Stimulated activated naive CD4-positive, alpha-beta T cell (primary cell): ENCODE results near the gene ASCC3.
"Not testable (repeated sequence)": the region's sequence is repeated elsewhere in the genome, so short reads cannot be mapped to it uniquely, and the experiment has no call there.

Experiments
- DNase-seq, 6 experiments: peaks; one replicate each; lab custom pipeline; 2025; lab: John Stamatoyannopoulos, UW

The ASCC3 gene

GRCh38 chr6:100806296-100806695 lies 74.8 kb downstream of the ASCC3 start:
- no peak for DNase-seq

GRCh38 chr6:100803264-100804045 lies 77.7 kb downstream of the ASCC3 start:
- no peak for DNase-seq

- DNase-seq, result no peak
Observed at GRCh38 chr6:100801036-100801435, 80.1 kb downstream of the ASCC3 start.

GRCh38 chr6:100796049-100796823 lies 84.9 kb downstream of the ASCC3 start:
- DNase-seq, result no peak

GRCh38 chr6:100790084-100790483 lies 91.0 kb downstream of the ASCC3 start:
- no peak for DNase-seq

GRCh38 chr6:100785982-100786381 lies 95.1 kb downstream of the ASCC3 start:
- no peak for DNase-seq

- no peak for DNase-seq
Observed at GRCh38 chr6:100780648-100781047, 100.5 kb downstream of the ASCC3 start.

GRCh38 chr6:100775667-100776066 lies 105.5 kb downstream of the ASCC3 start:
- DNase-seq, result no peak

- no peak for DNase-seq
Observed at GRCh38 chr6:100774681-100775080, 106.4 kb downstream of the ASCC3 start.

- DNase-seq, result no peak
Observed at GRCh38 chr6:100768816-100769351, 112.2 kb downstream of the ASCC3 start.

- no peak for DNase-seq
Observed at GRCh38 chr6:100763617-100764241, 117.4 kb downstream of the ASCC3 start.

- no peak for DNase-seq
Observed at GRCh38 chr6:100761841-100762240, 119.3 kb downstream of the ASCC3 start.

GRCh38 chr6:100758386-100758785 lies 122.7 kb downstream of the ASCC3 start:
- not testable (repeated sequence) for DNase-seq

GRCh38 chr6:100753421-100753820 lies 127.7 kb downstream of the ASCC3 start:
- DNase-seq, result no peak

- no peak for DNase-seq
Observed at GRCh38 chr6:100751590-100751989, 129.5 kb downstream of the ASCC3 start.

GRCh38 chr6:100745419-100746041 lies 135.6 kb downstream of the ASCC3 start:
- DNase-seq, result no peak

GRCh38 chr6:100740439-100740838 lies 140.7 kb downstream of the ASCC3 start:
- no peak for DNase-seq

GRCh38 chr6:100737720-100738119 lies 143.4 kb downstream of the ASCC3 start:
- DNase-seq, result not testable (repeated sequence)

- no peak for DNase-seq
Observed at GRCh38 chr6:100731411-100731810, 149.7 kb downstream of the ASCC3 start.

GRCh38 chr6:100730001-100730980 lies 150.8 kb downstream of the ASCC3 start:
- DNase-seq, result no peak

GRCh38 chr6:100726666-100727065 lies 154.5 kb downstream of the ASCC3 start:
- no peak for DNase-seq
